G401.6 (cell line): ENCODE data around the gene AGFG1.

Experiments used
- FAIRE-seq: peaks from 2 replicates; lab custom pipeline; 2012; peaks lifted over from hg19 to GRCh38; lab: Jason Lieb, UNC

AGFG1 gene

DNA sequence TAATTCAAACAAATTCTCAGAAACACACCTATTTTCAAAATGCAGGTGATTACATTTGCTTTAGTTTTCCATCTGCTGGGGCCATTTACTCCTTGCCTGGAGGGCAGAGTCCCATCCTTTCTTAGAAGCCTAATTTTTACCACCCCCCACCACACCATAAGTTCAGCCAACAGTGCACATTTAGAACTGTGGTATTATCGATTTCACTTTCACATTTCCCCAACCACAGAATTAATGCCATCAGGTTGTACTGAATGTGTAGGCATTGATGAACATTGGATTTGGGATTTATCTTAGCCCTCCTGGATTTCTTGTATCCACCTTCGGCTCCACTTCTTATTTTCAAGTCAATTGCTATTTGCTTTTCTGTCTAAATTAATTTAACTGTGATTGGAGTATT, 138.2 kb downstream of the AGFG1 start:
- no peak for FAIRE-seq
